Stimulated activated CD8-positive, alpha-beta memory T cell treated with anti-CD3 and anti-CD28 coated beads, Interleukin-4, amount 100 ng/mL, for 4 hours (primary cell): ENCODE results near the gene PARVB.

Experiments used
- DNase-seq, 2 donors: peaks; one replicate each; pipeline ENCODE4 v3.0.0-alpha.2; 2020; ENCODE audit warnings: low read depth in 2 of 2, low spot score in 1 of 2

PARVB gene

GRCh38 chr22:44086271-44087088 is 62.4 kb downstream of the PARVB start:
- DNase-seq, result no peak

- no peak for DNase-seq
Measured at GRCh38 chr22:44087089-44087430, 63.0 kb downstream of the PARVB start.

GRCh38 chr22:44088976-44089570 is 65.0 kb downstream of the PARVB start:
- no peak for DNase-seq

- DNase-seq, result no peak
Measured at GRCh38 chr22:44089717-44090570, 65.8 kb downstream of the PARVB start.

GRCh38 chr22:44090571-44090905 is 66.4 kb downstream of the PARVB start:
- DNase-seq, result no peak

GRCh38 chr22:44091021-44091721 is 67.1 kb downstream of the PARVB start:
- DNase-seq, result no peak

- no peak for DNase-seq
Measured at GRCh38 chr22:44091751-44092150, 67.6 kb downstream of the PARVB start.

- DNase-seq, result no peak
Measured at GRCh38 chr22:44092636-44093220, 68.6 kb downstream of the PARVB start.

GRCh38 chr22:44093791-44094190 is 69.7 kb downstream of the PARVB start:
- DNase-seq, result no peak

GRCh38 chr22:44094751-44095302 is 70.7 kb downstream of the PARVB start:
- DNase-seq, result no peak

GRCh38 chr22:44096736-44097135 is 72.6 kb downstream of the PARVB start:
- DNase-seq, result no peak

GRCh38 chr22:44097263-44098020 is 73.3 kb downstream of the PARVB start:
- DNase-seq, result no peak

GRCh38 chr22:44098021-44098739 is 74.1 kb downstream of the PARVB start:
- no peak for DNase-seq

- DNase-seq, result no peak
Measured at GRCh38 chr22:44098966-44099530, 74.9 kb downstream of the PARVB start.

- no peak for DNase-seq
Measured at GRCh38 chr22:44099696-44100095, 75.6 kb downstream of the PARVB start.

GRCh38 chr22:44100411-44100810 is 76.3 kb downstream of the PARVB start:
- no peak for DNase-seq

GRCh38 chr22:44102121-44102520 is 78.0 kb downstream of the PARVB start:
- no peak for DNase-seq

GRCh38 chr22:44102856-44103255 is 78.8 kb downstream of the PARVB start:
- no peak for DNase-seq
